Astrocyte of the cerebellum (primary cell): ENCODE measurements around the gene DLL3.

ENCODE experiments used
- DNase-seq: peaks from one replicate; pipeline ENCODE4 v3.0.0-alpha.2; 2011; ENCODE audit warnings: low read depth
- H3K4me3 ChIP-seq: 2 replicates; pipeline ENCODE4 v1.5.1; 2011; ENCODE audit warnings: mild to moderate bottlenecking, low read depth, low read length, moderate library complexity
- in situ Hi-C: cut with HindIII; loops from 2 replicates; pipeline ENCODE4 v1.10.0; 2017; ENCODE audit warnings: low sequenced_read_pairs
- TF ChIP-seq, protein P1 (sequence below): IDR thresholded peaks from 2 replicates; pipeline ENCODE4 v1.5.1; 2012; ENCODE audit warnings: low read length, low read depth, moderate library complexity, mild to moderate bottlenecking; ENCODE audit errors: missing control alignments

DLL3 gene

GRCh38 chr19:39483141-39483540, 15.6 kb upstream of the DLL3 start:
- in situ Hi-C loops, result no loop called here
- TF ChIP-seq, protein P1, sequence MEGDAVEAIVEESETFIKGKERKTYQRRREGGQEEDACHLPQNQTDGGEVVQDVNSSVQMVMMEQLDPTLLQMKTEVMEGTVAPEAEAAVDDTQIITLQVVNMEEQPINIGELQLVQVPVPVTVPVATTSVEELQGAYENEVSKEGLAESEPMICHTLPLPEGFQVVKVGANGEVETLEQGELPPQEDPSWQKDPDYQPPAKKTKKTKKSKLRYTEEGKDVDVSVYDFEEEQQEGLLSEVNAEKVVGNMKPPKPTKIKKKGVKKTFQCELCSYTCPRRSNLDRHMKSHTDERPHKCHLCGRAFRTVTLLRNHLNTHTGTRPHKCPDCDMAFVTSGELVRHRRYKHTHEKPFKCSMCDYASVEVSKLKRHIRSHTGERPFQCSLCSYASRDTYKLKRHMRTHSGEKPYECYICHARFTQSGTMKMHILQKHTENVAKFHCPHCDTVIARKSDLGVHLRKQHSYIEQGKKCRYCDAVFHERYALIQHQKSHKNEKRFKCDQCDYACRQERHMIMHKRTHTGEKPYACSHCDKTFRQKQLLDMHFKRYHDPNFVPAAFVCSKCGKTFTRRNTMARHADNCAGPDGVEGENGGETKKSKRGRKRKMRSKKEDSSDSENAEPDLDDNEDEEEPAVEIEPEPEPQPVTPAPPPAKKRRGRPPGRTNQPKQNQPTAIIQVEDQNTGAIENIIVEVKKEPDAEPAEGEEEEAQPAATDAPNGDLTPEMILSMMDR, result no peak
- DNase-seq, result no peak
- H3K4me3 ChIP-seq, result no peak overlapping the region

- TF ChIP-seq, protein P1, result no peak
- no peak for DNase-seq
- H3K4me3 ChIP-seq, result no peak overlapping the region
- in situ Hi-C loops, result no loop called here
These were observed 9.0 kb upstream of the DLL3 start for GRCh38 chr19:39489756-39490155.

DNA sequence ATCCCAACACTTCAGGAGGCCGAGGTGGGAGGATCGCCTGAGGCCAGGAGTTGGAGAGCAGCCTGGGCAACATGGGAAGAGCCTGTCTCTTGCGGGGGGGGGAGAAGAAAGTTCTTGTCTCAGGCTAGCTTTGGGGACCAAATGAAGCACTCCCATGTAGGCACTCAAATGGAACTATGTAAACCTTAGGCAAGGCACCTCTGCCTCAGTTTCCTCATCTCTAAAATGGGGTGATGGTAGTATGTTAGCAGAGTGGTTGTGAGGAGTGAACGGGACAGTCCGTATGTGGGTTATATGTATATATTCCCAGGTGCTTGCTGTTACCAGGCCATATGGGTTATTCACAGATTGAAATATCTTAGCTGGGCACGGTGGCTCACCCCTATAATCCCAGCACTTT, 6.5 kb upstream of the DLL3 start:
- no peak for DNase-seq
- TF ChIP-seq, protein P1, result no peak
- in situ Hi-C loops, result no loop called here
- H3K4me3 ChIP-seq, result no peak overlapping the region

DNA sequence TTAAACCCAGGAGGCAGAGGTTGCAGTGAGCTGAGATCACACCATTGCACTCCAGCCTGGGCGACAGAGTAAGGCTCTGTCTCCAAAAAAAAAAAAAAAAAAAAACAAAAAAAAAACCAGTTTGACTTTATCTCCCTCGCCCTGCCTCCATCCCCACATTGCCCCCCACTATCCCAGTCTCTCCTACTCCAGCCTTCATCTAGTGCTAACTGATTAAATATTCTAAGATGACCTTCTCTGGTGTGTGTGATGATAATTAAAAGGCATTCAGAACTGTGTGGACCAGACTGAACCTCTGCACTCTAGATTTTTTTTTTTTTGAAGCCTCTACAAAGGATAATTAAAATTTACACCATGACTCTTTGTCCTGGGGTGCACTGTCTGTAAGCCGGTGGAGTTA, 6.0 kb upstream of the DLL3 start:
- no peak for DNase-seq
- H3K4me3 ChIP-seq, result no peak overlapping the region
- in situ Hi-C loops, result no loop called here
- TF ChIP-seq, protein P1, result no peak

- no peak for DNase-seq
- H3K4me3 ChIP-seq, result no peak overlapping the region
- TF ChIP-seq, protein P1, result no peak
- in situ Hi-C loops, result no loop called here
These were observed 4.1 kb upstream of the DLL3 start for GRCh38 chr19:39494661-39495060.

- H3K4me3 ChIP-seq, result no peak overlapping the region
- TF ChIP-seq, protein P1, result no peak
- in situ Hi-C loops, result no loop called here
- no peak for DNase-seq
These were observed 2.7 kb upstream of the DLL3 start for GRCh38 chr19:39496063-39496462.

- TF ChIP-seq, protein P1, result no peak
- in situ Hi-C loops, result no loop called here
- no peak overlapping the region for H3K4me3 ChIP-seq
- DNase-seq, result no peak
These were observed 1.1 kb upstream of the DLL3 start for GRCh38 chr19:39497701-39497995.
